Gastroesophageal sphincter (tissue), 4 donors: Measurements from ENCODE around the gene CCDC146. TPM values are rescaled to one million over a fixed set of nuclear protein-coding genes. Genes with fewer than 3 reads are reported as not detected.
A peak's percentile ranks its signal among the peaks of the same experiment; 100 is the strongest.

Experiments
- ATAC-seq: fragments of 150-250 bp; one replicate; pipeline ENCODE4 v1.9.1; 2016; ENCODE audit warnings: mild to moderate bottlenecking, moderate library complexity
- H3K27ac ChIP-seq, 4 donors: fragments of 200-600 bp; sonication (generic) in 3 of 4; 1 replicate in 3 of 4; 2 replicates in 1 of 4; pipeline ENCODE4 v1.5.1; 2016 to 2019
- H3K27me3 ChIP-seq: fragments of 200-600 bp; sonication (generic); one replicate; pipeline ENCODE4 v1.5.1; 2019
- H3K36me3 ChIP-seq, 2 donors: fragments of 200-600 bp; sonication (generic); one replicate each; pipeline ENCODE4 v1.5.1; 2019; ENCODE audit warnings: control low read depth in 1 of 2
- H3K4me1 ChIP-seq, 3 donors: fragments of 200-600 bp; sonication (generic); 1 replicate in 2 of 3; 2 replicates in 1 of 3; pipeline ENCODE4 v1.5.1; 2016 to 2019; ENCODE audit warnings: control low read depth in 2 of 3
- H3K4me3 ChIP-seq, 2 donors: fragments of 200-600 bp; sonication (generic); one replicate each; pipeline ENCODE4 v1.5.1; 2019; ENCODE audit warnings: mild to moderate bottlenecking in 1 of 2, moderate library complexity in 1 of 2
- H3K9me3 ChIP-seq, 3 donors: fragments of 200-600 bp; sonication (generic); one replicate each; pipeline ENCODE4 v1.5.1; 2017 to 2019; ENCODE audit warnings: control low read depth in 2 of 3
- EP300 ChIP-seq: sonication (generic); formaldehyde crosslinking; IDR thresholded peaks from one replicate; pipeline ENCODE4 v1.6.1; 2017; ENCODE audit warnings: antibody characterized with exemption, mild to moderate bottlenecking
- POLR2A ChIP-seq, 2 donors: fragments of 450-650 bp; IDR thresholded peaks; one replicate each; pipeline ENCODE4 v1.6.1; 2017; ENCODE audit warnings: antibody characterized with exemption in 2 of 2, mild to moderate bottlenecking in 2 of 2, moderate library complexity in 1 of 2
- POLR2AphosphoS5 ChIP-seq: sonication (generic); formaldehyde crosslinking; IDR thresholded peaks from one replicate; pipeline ENCODE4 v1.6.1; 2017; ENCODE audit warnings: antibody characterized with exemption
- WGBS, 2 donors: methylation state at CpG; one replicate each; pipeline ENCODE4 v1.1.5; 2018; ENCODE audit warnings: low coverage in 1 of 2; 5-methylcytosine and 5-hydroxymethylcytosine counted together
- total RNA-seq, 4 donors: library from RNA; depleted of rRNA; stranded (reverse); fragments of >200 nt; gene quantifications; one replicate each; pipeline ENCODE4 v1.1.0, GENCODE V29; 2016
- TF ChIP-seq, protein P1 (sequence below), 4 experiments: fragments of 200-600 bp in 2 of 4; fragments of 450-650 bp in 2 of 4; sonication (generic) in 1 of 4; IDR thresholded peaks; one replicate each; pipeline ENCODE4 v1.5.1; 2017 to 2019; ENCODE audit warnings: antibody characterized with exemption in 4 of 4, mild to moderate bottlenecking in 2 of 4, moderate library complexity in 2 of 4

The CCDC146 gene
- total RNA-seq, 4 donors from 2014 or later, result 8.7 to 29.3 (median 20.1) TPM

GRCh38 chr7:77252506-77252905, 130.1 kb downstream of the CCDC146 start:
- peaks cover 0 to 15% of the 10 kb centered on the region in 2 donors for H3K36me3 ChIP-seq
- ATAC-seq, result peak; percentile 46
- peaks cover 0 to 6% (median 0%) of the 10 kb centered on the region in 3 donors for H3K4me1 ChIP-seq
- H3K4me3 ChIP-seq, result no peak overlapping the region
- no peaks in the 10 kb centered on the region for H3K9me3 ChIP-seq
- TF ChIP-seq EP300, result no peak
- TF ChIP-seq, protein P1, sequence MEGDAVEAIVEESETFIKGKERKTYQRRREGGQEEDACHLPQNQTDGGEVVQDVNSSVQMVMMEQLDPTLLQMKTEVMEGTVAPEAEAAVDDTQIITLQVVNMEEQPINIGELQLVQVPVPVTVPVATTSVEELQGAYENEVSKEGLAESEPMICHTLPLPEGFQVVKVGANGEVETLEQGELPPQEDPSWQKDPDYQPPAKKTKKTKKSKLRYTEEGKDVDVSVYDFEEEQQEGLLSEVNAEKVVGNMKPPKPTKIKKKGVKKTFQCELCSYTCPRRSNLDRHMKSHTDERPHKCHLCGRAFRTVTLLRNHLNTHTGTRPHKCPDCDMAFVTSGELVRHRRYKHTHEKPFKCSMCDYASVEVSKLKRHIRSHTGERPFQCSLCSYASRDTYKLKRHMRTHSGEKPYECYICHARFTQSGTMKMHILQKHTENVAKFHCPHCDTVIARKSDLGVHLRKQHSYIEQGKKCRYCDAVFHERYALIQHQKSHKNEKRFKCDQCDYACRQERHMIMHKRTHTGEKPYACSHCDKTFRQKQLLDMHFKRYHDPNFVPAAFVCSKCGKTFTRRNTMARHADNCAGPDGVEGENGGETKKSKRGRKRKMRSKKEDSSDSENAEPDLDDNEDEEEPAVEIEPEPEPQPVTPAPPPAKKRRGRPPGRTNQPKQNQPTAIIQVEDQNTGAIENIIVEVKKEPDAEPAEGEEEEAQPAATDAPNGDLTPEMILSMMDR (IDR thresholded peaks at IDR 0.05), result no peak
- no peak for TF ChIP-seq POLR2A (IDR thresholded peaks at IDR 0.05)
- TF ChIP-seq POLR2AphosphoS5, result no peak
- 25 to 74% methylated on average over 2 to 5 of the region's 5 CpGs for WGBS, 2 donors
- H3K27me3 ChIP-seq, result no peaks in the 10 kb centered on the region
- peak overlapping the region in 2 of 4 donors; percentile 3 to 25 for H3K27ac ChIP-seq

DNA sequence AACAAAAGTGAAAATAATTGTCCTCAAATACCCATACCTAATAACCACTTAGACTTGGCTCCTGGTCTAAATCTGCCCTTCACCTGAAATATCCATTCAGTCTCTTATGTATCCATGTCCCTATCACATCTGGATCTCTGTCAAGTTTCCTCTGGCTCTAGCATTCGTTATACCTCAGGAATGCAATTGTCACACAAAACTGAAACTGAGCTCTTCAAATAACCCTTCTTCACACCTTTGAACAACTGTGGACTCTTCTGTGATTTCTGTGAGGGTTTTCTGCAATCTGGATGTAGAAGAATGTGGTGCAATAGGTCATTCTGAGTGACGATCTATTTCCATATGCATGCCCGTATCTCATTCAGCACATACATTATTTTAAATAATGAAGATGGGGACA, 130.7 kb downstream of the CCDC146 start:
- H3K27me3 ChIP-seq, result no peaks in the 10 kb centered on the region
- WGBS, 2 donors, result 51 to 60% methylated on average over 3 of the region's 3 CpGs
- H3K4me1 ChIP-seq, result peaks cover 0 to 6% (median 0%) of the 10 kb centered on the region in 3 donors
- H3K9me3 ChIP-seq, result no peaks in the 10 kb centered on the region
- no peak for ATAC-seq
- no peak overlapping the region for H3K4me3 ChIP-seq
- H3K36me3 ChIP-seq, result peaks cover 0 to 18% of the 10 kb centered on the region in 2 donors
- peak overlapping the region in 2 of 4 donors; percentile 3 to 21 for H3K27ac ChIP-seq
- TF ChIP-seq, protein P1 (IDR thresholded peaks at IDR 0.05), result no peak
- TF ChIP-seq EP300, result no peak
- TF ChIP-seq POLR2A (IDR thresholded peaks at IDR 0.05), result no peak
- no peak for TF ChIP-seq POLR2AphosphoS5

DNA sequence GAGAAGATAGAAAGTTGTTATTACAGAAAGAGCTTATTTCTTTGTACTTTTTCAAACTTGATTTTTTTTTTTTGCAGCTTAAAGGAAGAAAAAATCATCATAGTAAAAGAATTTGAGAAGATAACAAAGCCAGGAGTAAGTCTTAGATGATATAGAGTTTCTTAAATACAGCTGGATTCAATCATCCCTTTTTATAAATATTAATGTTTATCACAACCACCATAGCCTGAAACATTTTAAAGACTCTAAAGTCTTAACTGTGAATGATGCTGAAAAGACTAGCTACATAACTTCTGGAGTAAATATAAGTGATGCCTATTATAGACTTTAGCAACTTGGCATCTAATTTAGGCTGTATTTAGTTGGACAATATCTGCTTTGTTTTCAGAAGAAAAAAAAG, 132.0 kb downstream of the CCDC146 start:
- peaks cover 0 to 13% of the 10 kb centered on the region in 2 donors for H3K36me3 ChIP-seq
- no peak for ATAC-seq
- no peak for TF ChIP-seq EP300
- no peak for TF ChIP-seq POLR2A (IDR thresholded peaks at IDR 0.05)
- TF ChIP-seq, protein P1 (IDR thresholded peaks at IDR 0.05), result no peak
- TF ChIP-seq POLR2AphosphoS5, result no peak
- H3K27me3 ChIP-seq, result no peaks in the 10 kb centered on the region
- peaks cover 0 to 6% (median 0%) of the 10 kb centered on the region in 3 donors for H3K4me1 ChIP-seq
- no peak overlapping the region for H3K27ac ChIP-seq
- H3K4me3 ChIP-seq, result no peak overlapping the region
- H3K9me3 ChIP-seq, result no peaks in the 10 kb centered on the region

- 50 to 65% methylated on average over 2 of the region's 2 CpGs for WGBS, 2 donors
- ATAC-seq, result no peak
Observed at GRCh38 chr7:77254915-77255314, 132.5 kb downstream of the CCDC146 start.

GRCh38 chr7:77258014-77258413, 135.6 kb downstream of the CCDC146 start:
- ATAC-seq, result no peak
- Histone ChIP-seq H3K4me1 (peaks cover 0 to 6% (median 0%) of the 10 kb centered on the region in 3 donors), H3K27ac (no peak overlapping the region), H3K9me3 (no peaks in the 10 kb centered on the region), H3K4me3 (no peak overlapping the region), H3K36me3 (peaks cover 0 to 20% of the 10 kb centered on the region in 2 donors), H3K27me3 (no peaks in the 10 kb centered on the region)
- TF ChIP-seq EP300 (no peak), POLR2A (IDR thresholded peaks at IDR 0.05) (no peak), POLR2AphosphoS5 (no peak)
- TF ChIP-seq, protein P1 (IDR thresholded peaks at IDR 0.05), result no peak
- 88% methylated on average over 1 of the region's 1 CpG; no CpG with 5 or more reads in 1 of the 2 donors for WGBS, 2 donors

More at GRCh38 chr7:77254915-77255314, 132.5 kb downstream of the CCDC146 start:
- TF ChIP-seq, protein P1 (IDR thresholded peaks at IDR 0.05), result no peak
- TF ChIP-seq POLR2A (IDR thresholded peaks at IDR 0.05), result no peak
- no peak for TF ChIP-seq EP300
- TF ChIP-seq POLR2AphosphoS5, result no peak
- H3K27ac ChIP-seq, result no peak overlapping the region
- H3K9me3 ChIP-seq, result no peaks in the 10 kb centered on the region
- no peaks in the 10 kb centered on the region for H3K27me3 ChIP-seq
- H3K4me1 ChIP-seq, result peaks cover 0 to 6% (median 0%) of the 10 kb centered on the region in 3 donors
- H3K36me3 ChIP-seq, result peaks cover 0 to 13% of the 10 kb centered on the region in 2 donors
- H3K4me3 ChIP-seq, result no peak overlapping the region
